ENCODE results near the gene KRTAP5-9. TPM values are rescaled to one million over a fixed set of nuclear protein-coding genes. Genes with fewer than 3 reads are reported as not detected.

KRTAP5-9 gene, protein sequence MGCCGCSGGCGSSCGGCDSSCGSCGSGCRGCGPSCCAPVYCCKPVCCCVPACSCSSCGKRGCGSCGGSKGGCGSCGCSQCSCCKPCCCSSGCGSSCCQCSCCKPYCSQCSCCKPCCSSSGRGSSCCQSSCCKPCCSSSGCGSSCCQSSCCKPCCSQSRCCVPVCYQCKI
- total RNA-seq, result not detected

GRCh38 chr11:71548120-71548519, at the start of gene KRTAP5-9:
Gene KRTAP5-9 (plus strand): TSS chr11:71548420. CDS start chr11:71548658, 238 bp downstream.

GRCh38 chr11:71526796-71527575, 21.2 kb upstream of the KRTAP5-9 start, which contains the start of gene KRTAP5-7:
Gene KRTAP5-7 (plus strand): TSS chr11:71527267. CDS start chr11:71527301, 34 bp downstream.

GRCh38 chr11:71537977-71538665, 10.1 kb upstream of the KRTAP5-9 start, which contains the start of gene KRTAP5-8:
Gene KRTAP5-8 (plus strand): TSS chr11:71538025. CDS start chr11:71538056, 31 bp downstream.

GRCh38 chr11:71565263-71565662, 17.0 kb downstream of the KRTAP5-9 start, which contains the start of gene KRTAP5-10:
Gene KRTAP5-10 (plus strand): TSS chr11:71565563. CDS start chr11:71565588, 25 bp downstream.

DNA sequence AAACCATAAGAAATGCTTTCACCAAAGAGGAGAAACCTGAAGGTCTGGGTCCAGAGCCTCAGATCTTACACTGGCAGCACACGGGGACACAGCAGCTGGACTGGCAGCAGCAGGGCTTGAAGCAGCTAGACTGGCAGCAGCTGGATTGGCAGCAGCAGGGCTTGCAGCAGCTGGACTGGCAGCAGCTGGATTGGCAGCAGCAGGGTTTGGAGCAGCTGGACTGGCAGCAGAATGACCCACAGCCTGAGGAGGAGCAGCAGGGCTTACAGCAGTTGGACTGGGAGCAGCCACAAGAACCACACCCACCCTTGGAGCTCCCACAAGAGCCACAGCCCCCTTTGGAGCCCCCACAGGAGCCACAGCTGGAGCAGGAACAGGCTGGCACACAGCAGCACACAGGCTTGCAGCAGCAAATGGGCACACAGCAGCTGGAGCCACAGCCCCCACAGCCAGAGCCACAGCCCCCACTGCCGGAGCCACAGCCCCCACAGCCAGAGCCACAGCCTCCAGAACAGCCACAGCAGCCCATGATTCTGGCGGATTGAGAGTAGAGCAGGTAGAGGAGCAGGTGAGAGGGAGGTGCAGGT, 34.2 kb downstream of the KRTAP5-9 start, which contains the start of gene KRTAP5-11:
KRTAP5-11 (minus strand) TSS at position 567 of the 587 bp plus-strand sequence; CDS start at position 529, 38 bp downstream.

Other genes starting within 250 kb of the KRTAP5-9 start
- gene DHCR7, start 100.0 kb upstream of the KRTAP5-9 start, total RNA-seq, result 10 to 100 TPM; 65.1 to 68.4 TPM
- gene NADSYN1, start 95.2 kb upstream of the KRTAP5-9 start, total RNA-seq, result 100 to 1,000 TPM; 161 to 164 TPM
- gene KRTAP5-7, start 21.2 kb upstream of the KRTAP5-9 start, total RNA-seq, result under 1 TPM; 0.17 to 0.23 TPM
- gene KRTAP5-8, start 10.4 kb upstream of the KRTAP5-9 start, total RNA-seq, result under 1 TPM; 0.19 to 0.23 TPM
- gene KRTAP5-10, start 17.1 kb downstream of the KRTAP5-9 start, total RNA-seq, result under 1 TPM in 1 of 2 experiments, not detected in 1; 0.26 TPM
- not detected for gene KRTAP5-11, start 34.5 kb downstream of the KRTAP5-9 start, total RNA-seq